GM12878 (cell line): ENCODE measurements around the gene PPP1R10. TPM values are rescaled to one million over a fixed set of nuclear protein-coding genes. Genes with fewer than 3 reads are reported as not detected.

Source experiments
- ATAC-seq: fragments of 200-7000 bp; cut with Tn5 transposase; 3 replicates; pipeline ENCODE4 v1.9.1; 2020; ENCODE audit warnings: mild to moderate bottlenecking, moderate library complexity
- BruUV-seq: library from RNA; stranded (reverse); fragments of 400-500 nt; replicated peaks from 2 replicates; lab custom pipeline; 2021; lab: Mats Ljungman, UMichigan
- CTCF ChIA-PET: fragments of 300-600 bp; sonication (Branson Sonifier 250); formaldehyde crosslinking; extraction: SDS; loops from one replicate; lab custom pipeline; 2021; ENCODE audit warnings: inconsistent platforms; lab: Yijun Ruan, JAX
- POLR2A ChIA-PET: fragments of 350-600 bp; formaldehyde crosslinking; extraction: SDS; loops from one replicate; lab custom pipeline; 2021; ENCODE audit warnings: inconsistent platforms; lab: Charles Lee
- RAD21 ChIA-PET: fragments of 300-600 bp; sonication (Branson Sonifier 250); formaldehyde crosslinking; loops from one replicate; lab custom pipeline; 2023; ENCODE audit warnings: antibody characterized with exemption; ENCODE audit not compliant: unreplicated experiment; lab: Charles Lee
- SMC1A ChIA-PET: fragments of 300-600 bp; sonication (Branson Sonifier 250); formaldehyde crosslinking; loops from one replicate; lab custom pipeline; 2023; ENCODE audit not compliant: unreplicated experiment, uncharacterized antibody; lab: Charles Lee
- DNase-seq: peaks from one replicate; pipeline ENCODE4 v3.0.0-alpha.2; 2011; ENCODE audit warnings: low read depth, low spot score
- FAIRE-seq: peaks from 3 replicates; lab custom pipeline; 2011; peaks lifted over from hg19 to GRCh38; lab: Jason Lieb, UNC
- H2AFZ ChIP-seq: 2 replicates; pipeline ENCODE4 v1.6.0; 2011; ENCODE audit warnings: low read depth, low read length, control low read depth; ENCODE audit not compliant: control insufficient read depth
- H3K27ac ChIP-seq: 2 replicates; pipeline ENCODE4 v1.5.1; 2011; ENCODE audit warnings: control low read depth; ENCODE audit not compliant: control insufficient read depth, insufficient read depth
- H3K27me3 ChIP-seq, 2 experiments: replicated peaks in 1 of 2; 2 replicates each; pipeline versions ENCODE4 v1.6.0 to v1.6.1; 2011; ENCODE audit warnings: low read length in 1 of 2; ENCODE audit not compliant: control insufficient read depth in 2 of 2, insufficient read depth in 2 of 2
- H3K36me3 ChIP-seq, 2 experiments: 2 replicates each; pipeline ENCODE4 v1.5.1; 2011; ENCODE audit warnings: low read length in 1 of 2; ENCODE audit not compliant: control insufficient read depth in 2 of 2, insufficient read depth in 2 of 2
- H3K4me1 ChIP-seq: 2 replicates; pipeline ENCODE4 v1.6.1; 2011; ENCODE audit warnings: mild to moderate bottlenecking, low read length, moderate library complexity, mixed read lengths; ENCODE audit not compliant: control insufficient read depth, insufficient read depth
- H3K4me2 ChIP-seq: 2 replicates; pipeline ENCODE4 v1.6.0; 2011; ENCODE audit warnings: control low read depth; ENCODE audit not compliant: control insufficient read depth, insufficient read depth
- H3K4me3 ChIP-seq: fragments of 200-600 bp; sonication (generic); 2 replicates; pipeline ENCODE4 v1.5.1; 2016
- H3K79me2 ChIP-seq: 2 replicates; pipeline ENCODE4 v1.6.0; 2011; ENCODE audit warnings: low read length; ENCODE audit not compliant: control insufficient read depth, insufficient read depth
- H3K9ac ChIP-seq: 2 replicates; pipeline ENCODE4 v1.8.0; 2011; ENCODE audit warnings: low read length, control low read depth, mixed read lengths; ENCODE audit not compliant: control insufficient read depth, insufficient read depth
- H3K9me3 ChIP-seq: replicated peaks from 3 replicates; pipeline ENCODE4 v1.5.1; 2011; ENCODE audit warnings: mild to moderate bottlenecking, low read length; ENCODE audit not compliant: control insufficient read depth, insufficient read depth
- H4K20me1 ChIP-seq: 2 replicates; pipeline ENCODE4 v1.6.0; 2011; ENCODE audit not compliant: control insufficient read depth, insufficient read depth
- ATF7 ChIP-seq: fragments of 450-650 bp; IDR thresholded peaks from 2 replicates; pipeline ENCODE4 v1.6.1; 2016; ENCODE audit warnings: low read depth, mild to moderate bottlenecking
- BMI1 ChIP-seq: fragments of 450-650 bp; IDR thresholded peaks from 2 replicates; pipeline ENCODE4 v1.6.1; 2016; ENCODE audit warnings: mild to moderate bottlenecking, moderate library complexity, borderline replicate concordance
- FOS ChIP-seq: IDR thresholded peaks from 3 replicates; pipeline ENCODE4 v1.6.1; 2011; ENCODE audit warnings: borderline replicate concordance; ENCODE audit not compliant: insufficient read length; ENCODE audit errors: extremely low read depth
- GATAD2B ChIP-seq: fragments of 450-650 bp; conservative IDR thresholded peaks from 2 replicates; pipeline ENCODE4 v1.6.1; 2017; ENCODE audit warnings: low read depth, mild to moderate bottlenecking, moderate library complexity
- HDAC2 ChIP-seq: fragments of 200-600 bp; sonication (generic); IDR thresholded peaks from 2 replicates; pipeline ENCODE4 v1.6.1; 2017
- HDAC6 ChIP-seq: fragments of 200-600 bp; sonication (generic); IDR thresholded peaks from one replicate; pipeline ENCODE4 v1.8.0; 2017; ENCODE audit warnings: antibody characterized with exemption; ENCODE audit not compliant: unreplicated experiment
- LARP7 ChIP-seq: fragments of 450-650 bp; IDR thresholded peaks from 2 replicates; pipeline ENCODE4 v1.6.1; 2017; ENCODE audit warnings: mild to moderate bottlenecking
- MXI1 ChIP-seq: fragments of 150-350 bp; IDR thresholded peaks from 2 replicates; pipeline ENCODE4 v1.6.1; 2011; ENCODE audit warnings: low read depth, mild to moderate bottlenecking, inconsistent platforms, low read length, improper control_type of control experiment
- NFIC ChIP-seq: IDR thresholded peaks from 2 replicates; pipeline ENCODE4 v1.6.1; 2012; ENCODE audit warnings: low read depth, mild to moderate bottlenecking, inconsistent platforms, low read length, moderate library complexity
- NR2F1 ChIP-seq: fragments of 450-650 bp; conservative IDR thresholded peaks from 2 replicates; pipeline ENCODE4 v1.6.1; 2017; ENCODE audit warnings: mild to moderate bottlenecking
- PAX8 ChIP-seq: fragments of 450-650 bp; IDR thresholded peaks from 2 replicates; pipeline ENCODE4 v1.6.1; 2017; ENCODE audit warnings: mild to moderate bottlenecking, moderate library complexity
- WRNIP1 ChIP-seq: IDR thresholded peaks from 2 replicates; pipeline ENCODE4 v1.6.1; 2011; ENCODE audit warnings: low read depth, low read length, improper control_type of control experiment, borderline replicate concordance
- ZBTB4 ChIP-seq: fragments of 450-650 bp; formaldehyde crosslinking; IDR thresholded peaks from 2 replicates; pipeline ENCODE4 v1.4.0; 2022; ENCODE audit warnings: mild to moderate bottlenecking, moderate library complexity
- ZNF207 ChIP-seq: fragments of 450-650 bp; IDR thresholded peaks from 2 replicates; pipeline ENCODE4 v1.6.1; 2014; ENCODE audit warnings: antibody characterized with exemption, mild to moderate bottlenecking, borderline replicate concordance
- ZZZ3 ChIP-seq: IDR thresholded peaks from 2 replicates; pipeline ENCODE4 v1.6.1; 2011; ENCODE audit warnings: low read depth; ENCODE audit not compliant: control insufficient read depth, insufficient read length
- WGBS: methylation state at CpG from one replicate; pipeline ENCODE4 v1.1.6; 2016; ENCODE audit warnings: low lambda C conversion rate; ENCODE audit not compliant: insufficient replicate concordance, insufficient coverage; ENCODE audit errors: missing lambda C conversion rate; 5-methylcytosine and 5-hydroxymethylcytosine counted together
- in situ Hi-C: fragments of 300-500 bp; cut with MboI; formaldehyde crosslinking; loops from 9 replicates; pipeline ENCODE4 v1.14.3; 2018; ENCODE audit warnings: mixed read lengths
- intact Hi-C: fragments of 100-400 bp; cut with micrococcal nuclease; formaldehyde crosslinking; loops from one replicate; pipeline ENCODE4 v1.14.2; 2022; ENCODE audit not compliant: unreplicated experiment
- polyA plus RNA-seq, 11 experiments: library from polyadenylated mRNA; depleted of rRNA in 4 of 11; unstranded in 6 of 11; stranded (reverse) in 5 of 11; fragments of >200 nt; fragmentation: Nextera tagmentation in 4 of 11; fragmentation: Illumina TruSeq in 1 of 11; extraction: Ambion mirVana in 4 of 11; extraction: Trizol in 1 of 11; gene quantifications; 1 replicate in 1 of 11; 2 replicates in 10 of 11; pipeline versions ENCODE4 v1.2.1 to v1.2.3, GENCODE V29; 2011 to 2016; ENCODE audit warnings: inconsistent platforms in 2 of 11, missing spikeins in 2 of 11, low read depth in 1 of 11
- total RNA-seq, 4 experiments: library from RNA; depleted of rRNA in 3 of 4; stranded (reverse); fragments of >200 nt in 3 of 4; fragmentation: Illumina TruSeq in 1 of 4; extraction: Trizol in 1 of 4; gene quantifications; 2 replicates each; pipeline versions ENCODE4 v1.2.1 to v1.2.3, GENCODE V29; 2013 to 2021
- TF ChIP-seq, protein P1 (sequence below): IDR thresholded peaks from 2 replicates; pipeline ENCODE4 v1.6.1; 2011; ENCODE audit warnings: borderline replicate concordance, low read depth, mild to moderate bottlenecking, moderate library complexity, mixed read lengths, low read length; ENCODE audit not compliant: insufficient read depth; ENCODE audit errors: extremely low read length

The PPP1R10 gene
- total and polyA plus RNA-seq, 10 of the 15 experiments (the other 5 are each of a cell fraction or from before 2014, with no cell fraction given) = 11.3 to 83.8 (median 41.2) TPM

DNA sequence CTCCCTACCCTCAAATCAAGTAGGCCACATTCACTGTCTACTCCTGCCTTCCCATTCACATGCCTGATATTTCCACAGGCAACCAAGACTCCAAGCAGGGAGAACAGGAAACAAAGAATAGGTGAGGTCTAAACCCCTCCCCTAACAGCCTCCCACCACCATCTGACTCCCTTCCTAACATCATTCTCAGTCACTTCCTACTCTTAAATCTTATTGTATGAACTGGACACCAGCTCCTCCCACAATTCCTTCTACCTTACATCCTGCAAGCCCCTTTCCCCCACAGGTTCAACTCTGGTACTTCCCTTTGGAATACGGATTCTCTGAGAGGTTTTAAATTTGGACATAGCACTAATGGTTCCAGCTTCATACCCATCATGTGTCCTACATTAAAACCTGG lies 28.9 kb upstream of the PPP1R10 start:
- in situ Hi-C loops = no loop called here
- Histone ChIP-seq H3K4me3 (no peak overlapping the region), H3K27me3 (no peaks in the 10 kb centered on the region), H4K20me1 (no peaks in the 10 kb centered on the region), H3K4me2 (no peak overlapping the region; the same call in 1 of the 2 replicates), H3K9ac (no peak overlapping the region), H3K36me3 (no peaks in the 10 kb centered on the region; a peak in 2 of 4 replicates), H3K9me3 (no peaks in the 10 kb centered on the region), H3K27ac (no peak overlapping the region), H2AFZ (no peak overlapping the region), H3K79me2 (peaks cover 16% of the 10 kb centered on the region), H3K4me1 (peaks cover 2% of the 10 kb centered on the region; the same call in 1 of the 2 replicates)
- POLR2A ChIA-PET = interaction anchor here (0.7 to 1.2 kb wide), 3 partner anchors 28 to 438 kb away, joined by 6 to 7 read pairs (median 7); partner anchors contain the start of genes MRPS18B and PPP1R10
- BruUV-seq = no TSS peak
- 100% methylated on average over 1 of the region's 1 CpG for WGBS
- FAIRE-seq = no peak
- no peak for ATAC-seq
- TF ChIP-seq WRNIP1 (no peak), FOS (no peak), ZNF207 (no peak), ATF7 (no peak), GATAD2B (no peak), BMI1 (no peak), LARP7 (no peak), HDAC6 (no peak), PAX8 (no peak), ZBTB4 (CRISPR knock-in tag) (no peak), ZZZ3 (no peak), NR2F1 (no peak), MXI1 (no peak), NFIC (no peak), HDAC2 (no peak)
- TF ChIP-seq, protein P1, sequence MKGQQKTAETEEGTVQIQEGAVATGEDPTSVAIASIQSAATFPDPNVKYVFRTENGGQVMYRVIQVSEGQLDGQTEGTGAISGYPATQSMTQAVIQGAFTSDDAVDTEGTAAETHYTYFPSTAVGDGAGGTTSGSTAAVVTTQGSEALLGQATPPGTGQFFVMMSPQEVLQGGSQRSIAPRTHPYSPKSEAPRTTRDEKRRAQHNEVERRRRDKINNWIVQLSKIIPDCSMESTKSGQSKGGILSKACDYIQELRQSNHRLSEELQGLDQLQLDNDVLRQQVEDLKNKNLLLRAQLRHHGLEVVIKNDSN = no peak
- SMC1A ChIA-PET = interaction anchor here (0.7 to 1.6 kb wide), 3 partner anchors 28 to 31 kb away, joined by 3 to 5 read pairs (median 4); no protein-coding TSS in a partner anchor
- intact Hi-C loops = loop anchor here (2.0 kb wide), 1 partner anchor 27 kb away; the partner anchor contains the start of gene DHX16
- DNase-seq = no peak
- CTCF ChIA-PET = interaction anchor here (0.6 to 1.2 kb wide), 4 partner anchors 20 to 159 kb away, joined by 3 to 6 read pairs (median 4); partner anchors contain the start of gene DHX16
- RAD21 ChIA-PET = interaction anchor here (0.5 to 0.8 kb wide), 3 partner anchors 31 to 38 kb away, joined by 3 read pairs; no protein-coding TSS in a partner anchor
